K562 (cell line): Measurements from ENCODE around the gene KMT2D. TPM values are rescaled to one million over a fixed set of nuclear protein-coding genes. Genes with fewer than 3 reads are reported as not detected.

Source experiments
- CAMTA2 ChIP-seq: fragments of 250-450 bp; sonication (Bioruptor Pico); conservative IDR thresholded peaks from 2 replicates; pipeline ENCODE4 v1.5.1; 2022
- CBFA2T2 ChIP-seq: fragments of 450-650 bp; conservative IDR thresholded peaks from 2 replicates; pipeline ENCODE4 v1.6.1; 2017; ENCODE audit warnings: mild to moderate bottlenecking
- HNRNPH1 ChIP-seq: fragments of 200-400 bp; formaldehyde crosslinking; optimal IDR thresholded peaks from 2 replicates; pipeline ENCODE3; 2017; ENCODE audit warnings: low read depth, mild to moderate bottlenecking, low read length, moderate library complexity
- RBM34 ChIP-seq: fragments of 200-400 bp; formaldehyde crosslinking; IDR thresholded peaks from 2 replicates; pipeline ENCODE4 v1.6.1; 2018; ENCODE audit warnings: low read length, borderline replicate concordance; ENCODE audit not compliant: insufficient read depth
- SAP30 ChIP-seq: fragments of 200-600 bp; sonication (generic); IDR thresholded peaks from 2 replicates; pipeline ENCODE4 v1.6.1; 2012; ENCODE audit warnings: borderline replicate concordance, low read depth, mild to moderate bottlenecking, moderate library complexity, low read length, control low read depth, inconsistent platforms; ENCODE audit not compliant: insufficient read depth, poor library complexity, severe bottlenecking
- SIRT6 ChIP-seq: IDR thresholded peaks from one replicate; pipeline ENCODE4 v1.6.1; 2012; ENCODE audit warnings: low read depth, mild to moderate bottlenecking, control low read depth, inconsistent platforms, low read length, moderate library complexity
- SMARCA5 ChIP-seq: fragments of 450-650 bp; IDR thresholded peaks from 2 replicates; pipeline ENCODE4 v1.6.1; 2016
- STAT5B ChIP-seq: fragments of 250-450 bp; sonication (Bioruptor Pico); IDR thresholded peaks from 2 replicates; pipeline ENCODE4 v1.8.0; 2021; ENCODE audit warnings: mild to moderate bottlenecking, inconsistent platforms
- TRIM28 ChIP-seq: fragments of 450-650 bp; IDR thresholded peaks from 2 replicates; pipeline ENCODE4 v1.6.1; 2017
- ZNF124 ChIP-seq: sonication (generic); formaldehyde crosslinking; IDR thresholded peaks from 2 replicates; pipeline ENCODE4 v1.8.1; 2022; ENCODE audit warnings: missing genetic modification reagents
- ZNF140 ChIP-seq: fragments of 250-450 bp; sonication (Bioruptor Pico); IDR thresholded peaks from 2 replicates; pipeline ENCODE4 v1.8.0; 2021; ENCODE audit warnings: moderate library complexity, mild to moderate bottlenecking, inconsistent platforms
- ZNF3 ChIP-seq: fragments of 250-450 bp; sonication (Bioruptor Pico); IDR thresholded peaks from 2 replicates; pipeline ENCODE4 v1.5.0; 2021; ENCODE audit warnings: mild to moderate bottlenecking, moderate library complexity
- ZNF318 ChIP-seq, 2 experiments: fragments of 450-650 bp; IDR thresholded peaks; 2 replicates each; pipeline ENCODE4 v1.6.1; 2016; ENCODE audit warnings: mild to moderate bottlenecking in 2 of 2, borderline replicate concordance in 1 of 2, low read depth in 1 of 2, moderate library complexity in 1 of 2
- ZNF324 ChIP-seq: fragments of 250-450 bp; sonication (Bioruptor Pico); IDR thresholded peaks from 2 replicates; pipeline ENCODE4 v1.4.0; 2020; ENCODE audit warnings: mild to moderate bottlenecking
- ZNF589 ChIP-seq: fragments of 200-800 bp; sonication (Bioruptor generic); IDR thresholded peaks from 2 replicates; pipeline ENCODE4 v1.6.1; 2016; ENCODE audit warnings: low read depth, missing genetic modification characterization, missing compliant biosample characterization
- polyA plus RNA-seq, 8 experiments: library from polyadenylated mRNA; depleted of rRNA in 4 of 8; stranded (reverse) in 5 of 8; unstranded in 3 of 8; fragments of >200 nt; fragmentation: Nextera tagmentation in 2 of 8; fragmentation: Illumina TruSeq in 1 of 8; extraction: Ambion mirVana in 2 of 8; extraction: Trizol in 1 of 8; gene quantifications; 2 replicates each; pipeline versions ENCODE4 v1.2.1 to v1.2.3, GENCODE V29; 2011 to 2014; ENCODE audit warnings: inconsistent platforms in 1 of 8, missing spikeins in 1 of 8
- total RNA-seq, 7 experiments: library from RNA; depleted of rRNA in 6 of 7; stranded (reverse); fragments of >200 nt in 6 of 7; fragmentation: Illumina TruSeq in 2 of 7; extraction: Trizol in 2 of 7; gene quantifications; 2 replicates each; pipeline versions ENCODE4 v1.2.1 to v1.2.3, GENCODE V29; 2011 to 2021; ENCODE audit warnings: low replicate concordance in 1 of 7
- TF ChIP-seq, protein P1 (sequence below): fragments of 450-650 bp; IDR thresholded peaks from 2 replicates; pipeline ENCODE4 v1.6.1; 2014; ENCODE audit warnings: low read depth, mild to moderate bottlenecking, moderate library complexity, borderline replicate concordance
- TF ChIP-seq, protein P2 (sequence below): fragments of 250-450 bp; sonication (Bioruptor Pico); IDR thresholded peaks from 2 replicates; pipeline ENCODE4 v1.4.0; 2020

The KMT2D gene
- total and polyA plus RNA-seq, 9 of the 15 experiments (the other 6 are each of a cell fraction or from before 2014, with no cell fraction given) = 0.22 to 93.7 (median 13.7) TPM

- TF ChIP-seq HNRNPH1 (no peak), RBM34 (no peak), ZNF589 (CRISPR knock-in tag) (peak; percentile 19), ZNF318 (IDR thresholded peaks at IDR 0.05; ENCODE audit: borderline replicate concordance in 1 of 2, low read depth in 1 of 2) (0 out of 4 replicates have a peak, but pooled peaks of 1 of the 2 experiments have one; percentile 32), TRIM28 (no peak), CBFA2T2 (no peak), SIRT6 (no peak), STAT5B (no peak), CAMTA2 (CRISPR knock-in tag) (no peak), ZNF324 (CRISPR knock-in tag) (no peak), ZNF140 (CRISPR knock-in tag) (no peak), ZNF3 (no peak), SMARCA5 (0 out of 2 replicates have a peak, but pooled peaks have one; percentile 64), ZNF124 (CRISPR knock-in tag) (no peak), SAP30 (no peak)
- TF ChIP-seq, protein P1, sequence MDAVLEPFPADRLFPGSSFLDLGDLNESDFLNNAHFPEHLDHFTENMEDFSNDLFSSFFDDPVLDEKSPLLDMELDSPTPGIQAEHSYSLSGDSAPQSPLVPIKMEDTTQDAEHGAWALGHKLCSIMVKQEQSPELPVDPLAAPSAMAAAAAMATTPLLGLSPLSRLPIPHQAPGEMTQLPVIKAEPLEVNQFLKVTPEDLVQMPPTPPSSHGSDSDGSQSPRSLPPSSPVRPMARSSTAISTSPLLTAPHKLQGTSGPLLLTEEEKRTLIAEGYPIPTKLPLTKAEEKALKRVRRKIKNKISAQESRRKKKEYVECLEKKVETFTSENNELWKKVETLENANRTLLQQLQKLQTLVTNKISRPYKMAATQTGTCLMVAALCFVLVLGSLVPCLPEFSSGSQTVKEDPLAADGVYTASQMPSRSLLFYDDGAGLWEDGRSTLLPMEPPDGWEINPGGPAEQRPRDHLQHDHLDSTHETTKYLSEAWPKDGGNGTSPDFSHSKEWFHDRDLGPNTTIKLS = no peak
- TF ChIP-seq, protein P2, sequence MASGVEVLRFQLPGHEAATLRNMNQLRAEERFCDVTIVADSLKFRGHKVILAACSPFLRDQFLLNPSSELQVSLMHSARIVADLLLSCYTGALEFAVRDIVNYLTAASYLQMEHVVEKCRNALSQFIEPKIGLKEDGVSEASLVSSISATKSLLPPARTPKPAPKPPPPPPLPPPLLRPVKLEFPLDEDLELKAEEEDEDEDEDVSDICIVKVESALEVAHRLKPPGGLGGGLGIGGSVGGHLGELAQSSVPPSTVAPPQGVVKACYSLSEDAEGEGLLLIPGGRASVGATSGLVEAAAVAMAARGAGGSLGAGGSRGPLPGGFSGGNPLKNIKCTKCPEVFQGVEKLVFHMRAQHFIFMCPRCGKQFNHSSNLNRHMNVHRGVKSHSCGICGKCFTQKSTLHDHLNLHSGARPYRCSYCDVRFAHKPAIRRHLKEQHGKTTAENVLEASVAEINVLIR (CRISPR knock-in tag) = no peak
These were observed 40.9 kb downstream of the KMT2D start (continued) for GRCh38 chr12:49019443-49020324.
